ENCODE results near the gene TMEM123.
"Not testable (repeated sequence)": the region's sequence is repeated elsewhere in the genome, so short reads cannot be mapped to it uniquely, and the experiment has no call there.

Gene TMEM123

DNA sequence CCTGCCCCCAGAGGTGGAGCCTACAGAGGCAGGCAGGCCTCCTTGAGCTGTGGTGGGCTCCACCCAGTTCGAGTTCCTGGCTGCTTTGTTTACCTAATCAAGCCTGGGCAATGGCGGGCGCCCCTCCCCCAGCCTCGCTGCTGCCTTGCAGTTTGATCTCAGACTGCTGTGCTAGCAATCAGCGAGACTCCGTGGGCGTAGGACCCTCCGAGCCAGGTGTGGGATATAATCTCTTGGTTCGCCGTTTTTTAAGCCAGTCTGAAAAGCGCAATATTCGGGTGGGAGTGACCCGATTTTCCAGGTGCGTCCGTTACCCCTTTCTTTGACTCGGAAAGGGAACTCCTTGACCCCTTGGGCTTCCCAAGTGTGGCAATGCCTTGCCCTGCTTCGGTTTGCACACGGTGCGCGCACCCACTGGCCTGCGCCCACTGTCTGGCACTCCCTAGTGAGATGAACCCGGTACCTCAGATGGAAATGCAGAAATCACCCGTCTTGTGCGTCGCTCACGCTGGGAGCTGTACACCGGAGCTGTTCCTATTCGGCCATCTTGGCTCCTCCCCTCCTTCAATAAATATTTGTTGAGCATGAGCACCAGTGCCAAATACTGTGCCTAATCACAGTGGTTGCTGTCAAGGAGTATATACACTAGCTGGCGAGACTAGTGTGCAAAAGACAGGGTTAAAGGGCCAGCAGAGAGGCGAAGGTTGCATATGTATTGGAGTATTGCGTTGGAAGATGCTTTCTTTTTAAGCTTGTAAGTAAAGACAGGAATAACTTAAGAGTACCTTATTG, 77.7 kb downstream of the TMEM123 start:
- not testable (repeated sequence) for DNase-seq (ENCODE audit: insufficient read length, low spot score); FAIRE-seq

DNA sequence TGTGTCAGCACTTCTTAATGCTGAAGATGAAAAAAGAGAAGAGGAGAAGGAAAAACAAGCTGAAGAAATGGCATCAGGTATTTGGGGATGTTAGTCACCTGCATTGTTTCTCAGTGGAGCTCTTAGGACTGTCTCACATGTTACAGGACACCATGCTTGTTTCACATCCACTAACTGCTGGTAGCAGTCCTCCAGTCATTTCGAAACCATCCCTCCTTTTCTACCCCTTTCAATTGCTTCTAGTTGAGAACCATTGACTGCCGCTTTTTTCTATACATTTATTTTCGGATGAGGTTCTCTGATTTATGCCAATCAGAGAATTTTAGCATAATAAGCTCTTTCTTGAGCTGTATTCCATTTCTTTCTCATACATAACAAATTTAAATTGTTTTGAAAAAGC, 84.1 kb downstream of the TMEM123 start:
- DNase-seq (ENCODE audit: insufficient read length, low spot score) (peak; percentile 66), FAIRE-seq (peak; percentile 86)

DNA sequence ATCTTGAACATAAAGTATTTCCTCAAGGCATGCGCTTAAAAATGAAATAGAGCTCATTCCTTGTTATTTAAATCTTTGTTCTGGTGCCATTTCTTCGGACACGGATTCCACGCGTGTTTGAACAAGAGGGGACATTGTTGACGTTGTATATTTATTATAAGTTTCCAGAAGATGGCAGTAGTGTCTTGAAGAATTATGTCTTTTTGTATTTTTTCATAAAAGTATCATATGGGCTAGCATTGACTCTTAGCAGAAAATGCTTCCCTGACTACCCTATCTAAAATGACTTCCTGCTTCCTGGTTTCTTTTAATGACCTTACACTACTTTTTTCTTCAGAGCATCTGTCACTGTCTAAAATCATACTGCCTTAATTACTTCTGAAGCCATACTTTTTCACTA, 85.2 kb downstream of the TMEM123 start:
- no peak for DNase-seq (ENCODE audit: insufficient read length, low spot score)
- FAIRE-seq, result peak; percentile 51

- no peak for FAIRE-seq
Measured at GRCh38 chr11:102364991-102365390, 87.6 kb downstream of the TMEM123 start.

DNA sequence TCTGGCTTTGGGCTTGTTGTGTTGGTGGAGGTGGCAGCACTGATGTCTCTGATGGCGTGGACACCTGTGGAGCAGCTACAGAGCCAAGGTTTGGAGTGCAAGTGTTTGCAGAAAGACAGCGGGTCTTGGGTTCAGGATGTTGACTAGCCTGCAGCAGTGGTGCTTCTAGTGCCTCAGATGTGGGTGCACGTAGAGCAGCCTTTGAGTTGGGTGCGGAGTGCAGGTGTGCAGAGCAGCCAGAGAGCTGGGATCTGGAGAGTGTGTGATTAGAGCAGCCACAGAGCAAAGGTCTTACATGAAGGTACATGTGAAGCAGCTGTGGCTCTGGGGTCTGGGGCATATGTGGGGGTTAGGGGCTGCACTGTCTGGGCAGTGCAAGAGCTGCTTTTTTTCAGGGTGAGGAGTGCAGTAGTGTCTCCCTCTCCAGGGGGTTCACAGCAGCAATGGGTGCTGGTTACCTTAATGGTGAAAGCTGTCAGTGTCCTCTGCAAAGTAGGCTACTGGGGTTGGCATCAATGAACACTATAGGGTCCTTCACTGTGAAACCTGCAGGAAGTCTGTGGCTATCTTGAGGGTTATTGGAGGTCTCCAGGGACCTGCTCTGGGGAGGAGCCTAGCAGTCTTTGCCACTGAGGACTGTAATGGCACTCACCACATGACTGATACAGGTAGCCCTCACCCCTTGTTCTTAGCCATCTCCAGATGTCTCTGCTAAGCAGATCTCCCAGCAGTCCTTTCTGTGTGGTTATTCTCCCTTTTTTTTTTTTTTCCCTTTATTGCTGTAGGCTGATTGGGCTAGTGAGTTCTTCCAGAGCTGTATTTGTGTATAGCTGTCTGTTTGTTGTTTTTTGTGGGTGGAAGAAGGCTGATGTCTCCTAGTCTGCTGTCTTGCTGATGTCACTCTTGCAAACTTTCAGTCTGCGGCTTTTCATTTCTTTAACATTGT, 91.2 kb downstream of the TMEM123 start:
- FAIRE-seq, result peak; percentile 66
- no peak for DNase-seq (ENCODE audit: insufficient read length, low spot score)

More at GRCh38 chr11:102364991-102365390, 87.6 kb downstream of the TMEM123 start:
- no peak for DNase-seq (ENCODE audit: insufficient read length, low spot score)

DNA sequence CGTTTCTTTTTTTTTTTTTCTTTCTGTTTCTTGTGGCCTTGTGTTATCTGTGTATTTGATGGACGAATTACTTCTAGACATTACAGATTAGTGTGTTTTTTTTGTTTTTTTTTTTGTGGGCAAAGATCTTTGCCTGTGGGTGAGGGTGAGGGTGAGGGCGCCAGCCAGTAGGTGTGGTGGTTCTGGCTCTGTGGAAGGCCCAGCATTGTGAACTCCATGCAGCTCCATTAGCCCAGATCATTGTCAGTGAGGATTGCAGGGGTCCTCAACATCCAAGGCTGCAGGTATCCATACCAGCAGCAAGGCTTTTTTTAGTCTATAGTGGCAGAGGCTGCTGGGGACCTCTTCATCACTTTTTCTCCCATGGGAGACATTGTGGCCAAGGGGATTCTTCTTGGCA, 91.9 kb downstream of the TMEM123 start:
- no peak for FAIRE-seq
- DNase-seq (ENCODE audit: insufficient read length, low spot score), result no peak

GRCh38 chr11:102359372-102359771, 93.2 kb downstream of the TMEM123 start:
- FAIRE-seq, result no peak
- no peak for DNase-seq (ENCODE audit: insufficient read length, low spot score)

DNA sequence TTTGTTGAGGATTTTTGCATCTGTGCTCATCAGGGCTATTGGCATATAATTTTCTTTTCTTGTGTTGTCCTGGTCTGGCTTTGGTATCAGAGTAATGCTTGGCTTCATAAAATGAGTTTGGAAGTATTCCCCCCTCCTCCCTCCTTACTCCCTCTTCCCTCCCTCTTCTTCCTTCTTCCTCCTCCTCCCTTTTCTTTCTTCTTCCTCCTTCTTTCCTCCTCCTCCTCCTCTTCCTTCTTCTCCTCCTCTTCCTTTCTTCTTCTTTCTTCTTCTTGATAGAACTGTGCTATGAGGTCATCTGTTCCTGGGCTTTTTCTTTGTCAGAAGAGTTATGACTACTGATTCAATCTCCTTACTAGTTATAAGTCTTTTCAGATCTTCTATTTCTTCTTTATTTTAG, 95.4 kb downstream of the TMEM123 start:
- no peak for FAIRE-seq
- DNase-seq (ENCODE audit: insufficient read length, low spot score), result no peak

GRCh38 chr11:102347462-102348370, 104.8 kb downstream of the TMEM123 start:
- FAIRE-seq (peak; percentile 94), DNase-seq (ENCODE audit: insufficient read length, low spot score) (no peak)

DNA sequence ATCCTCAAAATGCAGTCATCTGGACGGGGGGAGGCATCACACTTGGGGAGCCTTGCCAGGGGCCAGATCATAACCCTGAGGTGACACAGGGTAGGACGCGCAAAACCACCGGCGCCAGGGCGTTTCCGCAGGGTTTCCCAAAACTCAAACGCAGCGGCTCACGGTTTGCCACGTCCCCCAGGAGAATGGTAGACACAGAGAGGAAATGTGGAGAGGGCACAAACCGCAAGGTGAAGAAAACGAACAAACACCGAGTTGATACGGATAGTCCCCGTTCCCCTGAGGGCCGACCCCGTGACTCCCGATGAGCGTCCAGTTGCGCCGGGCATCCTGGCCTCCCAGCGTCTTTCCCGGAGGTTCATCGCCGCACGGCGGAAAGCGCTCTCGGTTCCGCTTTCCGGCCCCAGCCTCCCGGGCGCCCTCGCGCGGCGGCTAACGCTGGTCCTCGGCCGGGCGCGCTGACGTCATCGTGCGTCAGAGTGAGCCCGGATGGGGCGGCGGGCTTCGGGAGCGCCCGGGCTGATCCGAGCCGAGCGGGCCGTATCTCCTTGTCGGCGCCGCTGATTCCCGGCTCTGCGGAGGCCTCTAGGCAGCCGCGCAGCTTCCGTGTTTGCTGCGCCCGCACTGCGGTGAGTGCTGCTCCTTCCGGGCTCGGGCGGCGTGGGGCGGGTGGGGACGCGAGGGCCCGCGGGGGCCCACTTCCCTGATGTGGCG, 105.7 kb downstream of the TMEM123 start, which contains the start of gene BIRC2:
BIRC2 (plus strand) TSS at position 467 of the 714 bp plus-strand sequence. CDS start 2,641 bp downstream, outside the sequence.
- peak; percentile 44 for DNase-seq (ENCODE audit: insufficient read length, low spot score)
- FAIRE-seq, result peak; percentile 96

GRCh38 chr11:102346456-102346747, 106.2 kb downstream of the TMEM123 start:
- DNase-seq (ENCODE audit: insufficient read length, low spot score) (no peak), FAIRE-seq (no peak)
